ENCODE data around the gene DNAJC27.
"Not testable (repeated sequence)": the region's sequence is repeated elsewhere in the genome, so short reads cannot be mapped to it uniquely, and the experiment has no call there.

The DNAJC27 gene

DNA sequence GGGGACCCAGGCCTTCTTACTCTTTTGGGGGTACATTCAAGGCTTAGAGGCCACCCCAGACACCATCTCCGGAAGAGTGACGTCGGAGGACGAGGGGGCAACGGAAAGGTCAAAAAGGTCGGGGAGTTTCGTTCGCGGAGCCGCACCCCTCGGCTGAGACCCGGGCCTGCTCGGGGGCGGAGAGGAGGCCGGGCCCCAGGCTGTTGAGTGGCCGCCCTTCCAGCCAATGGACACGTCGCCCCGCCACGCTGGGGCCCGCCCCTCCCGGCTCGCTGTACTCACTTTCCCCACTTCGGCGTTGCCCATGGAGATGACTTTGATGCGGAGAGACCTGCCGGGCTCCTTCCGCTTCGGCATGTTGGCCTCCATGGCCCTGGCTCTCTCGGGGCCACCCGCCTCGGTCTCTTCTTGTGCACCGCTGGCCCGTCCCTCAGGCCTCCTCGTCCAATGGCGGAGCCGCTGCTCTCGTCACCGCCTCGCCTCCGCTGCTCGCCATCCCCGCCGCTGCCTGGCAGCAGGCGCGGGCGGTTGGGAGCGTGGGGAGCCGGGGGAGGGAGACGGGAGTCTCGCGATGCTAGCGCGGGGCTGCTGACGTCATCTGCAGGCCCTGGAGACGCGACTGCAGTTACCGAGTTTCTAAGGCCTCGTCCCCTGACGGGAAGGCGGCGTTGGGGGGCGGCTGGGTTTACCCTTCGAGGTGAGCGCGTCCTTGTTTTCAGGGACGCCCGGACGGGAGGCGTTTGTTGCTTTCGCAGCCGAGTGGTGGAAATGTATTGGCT is at the start of gene DNAJC27:
DNAJC27 (minus strand) TSS at position 420 of the 779 bp plus-strand sequence; CDS start at position 369, 51 bp downstream.
- DNase-seq (ENCODE audit: low spot score) = peak; percentile 99

DNA sequence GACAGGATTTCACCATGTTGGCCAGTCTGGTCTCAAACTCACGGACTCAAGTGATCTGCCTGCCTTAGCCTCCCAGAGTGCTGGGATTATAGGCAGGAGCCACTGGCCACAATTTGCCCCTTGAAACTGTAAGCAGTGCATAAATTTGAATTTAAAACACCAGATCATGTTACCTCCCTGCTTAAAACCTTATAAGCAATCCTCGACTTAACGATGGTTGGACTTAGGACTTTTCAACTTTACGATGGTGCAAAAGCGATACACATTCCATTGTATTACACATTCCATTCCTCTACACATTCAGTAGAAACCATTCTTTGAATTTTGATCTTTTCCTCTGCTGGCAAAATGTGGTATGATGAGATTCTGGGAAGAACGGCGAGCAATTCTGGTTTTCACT is 46.9 kb upstream of the DNAJC27 start:
- no peak for DNase-seq (ENCODE audit: low spot score)

- DNase-seq (ENCODE audit: low spot score) = no peak
Measured at GRCh38 chr2:25014631-25015030, 42.9 kb upstream of the DNAJC27 start.

- not testable (repeated sequence) for DNase-seq (ENCODE audit: low spot score)
Measured at GRCh38 chr2:25011342-25011741, 39.6 kb upstream of the DNAJC27 start.

DNA sequence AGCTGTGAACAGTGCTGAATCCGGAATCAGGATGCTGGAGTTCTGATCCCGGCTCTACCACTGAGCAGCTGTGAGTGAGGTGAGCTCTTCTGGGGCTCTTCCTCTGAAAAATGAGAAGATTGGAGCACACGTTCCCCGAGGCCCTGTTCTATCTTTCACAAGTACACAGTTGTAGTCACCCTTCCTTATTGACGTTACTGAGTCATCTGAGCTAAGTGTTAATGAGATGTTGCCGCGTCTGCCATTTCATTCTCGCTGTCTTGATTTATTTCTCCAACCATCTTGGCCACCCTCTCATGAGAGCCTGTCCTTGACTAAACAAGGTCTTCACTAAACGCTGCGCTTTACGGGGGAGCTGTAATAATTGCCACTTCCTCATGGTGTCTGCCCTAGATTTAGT is 38.2 kb upstream of the DNAJC27 start:
- no peak for DNase-seq (ENCODE audit: low spot score)

- no peak for DNase-seq (ENCODE audit: low spot score)
Measured at GRCh38 chr2:25002066-25002465, 30.3 kb upstream of the DNAJC27 start.

- no peak for DNase-seq (ENCODE audit: low spot score)
Measured at GRCh38 chr2:25001325-25001637, 29.5 kb upstream of the DNAJC27 start.

GRCh38 chr2:25000503-25001324 is 29.0 kb upstream of the DNAJC27 start:
- peak; percentile 65 for DNase-seq (ENCODE audit: low spot score)

GRCh38 chr2:25000036-25000435 is 28.3 kb upstream of the DNAJC27 start:
- DNase-seq (ENCODE audit: low spot score) = no peak

DNA sequence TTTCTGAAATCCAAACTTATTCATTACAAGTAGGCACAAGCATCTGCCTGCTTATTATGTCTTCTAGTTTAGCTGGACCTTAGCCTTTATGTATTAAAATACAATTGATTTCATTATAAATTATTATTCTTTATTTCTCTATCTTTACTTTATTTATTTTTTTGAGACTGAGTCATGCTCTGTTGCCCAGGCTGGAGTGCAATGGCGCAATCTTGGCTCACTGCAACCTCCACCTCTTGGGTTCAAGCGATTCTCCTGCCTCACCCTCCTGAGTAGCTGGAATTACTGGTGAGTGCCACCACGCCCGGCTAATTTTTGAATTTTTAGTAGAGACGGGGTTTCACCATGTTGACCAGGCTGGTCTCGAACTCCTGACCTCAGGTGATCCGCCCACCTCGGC is 27.3 kb upstream of the DNAJC27 start:
- DNase-seq (ENCODE audit: low spot score) = not testable (repeated sequence)

GRCh38 chr2:24994146-24994724 is 22.5 kb upstream of the DNAJC27 start:
- no peak for DNase-seq (ENCODE audit: low spot score)

DNA sequence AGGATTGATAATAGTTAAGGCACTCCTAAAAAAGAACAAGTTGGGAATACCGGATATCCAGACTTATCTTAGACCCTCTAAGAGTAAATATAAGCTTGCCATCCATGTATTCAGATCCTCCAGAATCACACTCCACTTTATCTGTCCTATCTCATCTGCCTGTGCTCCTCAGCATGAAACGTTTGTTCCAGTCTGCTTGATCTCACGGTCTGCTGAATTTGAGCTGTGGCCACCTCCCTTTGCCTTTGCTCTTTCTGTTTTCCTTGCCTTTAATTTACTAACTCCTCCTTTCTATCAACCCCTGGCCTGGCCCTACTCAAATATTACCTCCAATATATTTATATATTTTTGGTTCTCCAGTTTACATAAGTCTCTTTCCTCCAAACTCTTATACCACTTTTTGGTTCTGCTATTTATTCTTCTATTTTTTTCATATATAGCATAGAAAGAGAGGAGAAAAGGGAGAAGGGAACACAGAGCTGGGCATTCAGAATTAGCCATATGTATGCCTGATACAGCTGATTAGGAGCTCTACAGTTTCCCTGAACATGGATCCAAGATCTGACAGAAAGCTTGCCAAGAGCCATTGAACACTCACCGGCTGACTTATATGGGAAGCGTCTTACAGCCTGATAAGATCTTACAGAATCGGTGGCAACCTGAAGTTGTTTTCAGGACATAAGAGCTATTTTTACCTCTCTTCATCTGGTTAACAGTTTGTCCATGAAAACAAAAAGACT is 21.8 kb upstream of the DNAJC27 start:
- no peak for DNase-seq (ENCODE audit: low spot score)

GRCh38 chr2:24986372-24986771 is 14.6 kb upstream of the DNAJC27 start:
- no peak for DNase-seq (ENCODE audit: low spot score)

DNA sequence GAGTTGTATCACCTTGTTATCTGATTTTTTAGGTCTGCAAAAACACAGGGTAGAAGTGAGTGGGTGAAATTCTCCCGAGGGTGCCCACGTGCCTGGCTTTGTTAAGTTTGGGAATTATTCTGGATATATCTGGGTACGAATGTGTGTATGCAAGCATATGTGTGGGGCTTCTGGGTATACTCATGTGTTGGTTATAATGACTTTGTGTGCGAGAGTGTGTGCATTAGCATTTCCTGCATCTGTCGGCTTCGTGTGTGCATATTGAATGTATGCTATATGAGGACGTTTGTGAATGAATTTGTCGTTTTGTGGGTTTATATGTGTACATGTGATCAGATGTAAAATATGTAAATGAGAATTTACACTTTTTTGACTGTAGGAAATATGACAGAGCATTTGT is 13.8 kb upstream of the DNAJC27 start:
- no peak for DNase-seq (ENCODE audit: low spot score)

GRCh38 chr2:24984912-24985311 is 13.2 kb upstream of the DNAJC27 start:
- no peak for DNase-seq (ENCODE audit: low spot score)

GRCh38 chr2:24981411-24982136 is 9.8 kb upstream of the DNAJC27 start:
- no peak for DNase-seq (ENCODE audit: low spot score)

DNA sequence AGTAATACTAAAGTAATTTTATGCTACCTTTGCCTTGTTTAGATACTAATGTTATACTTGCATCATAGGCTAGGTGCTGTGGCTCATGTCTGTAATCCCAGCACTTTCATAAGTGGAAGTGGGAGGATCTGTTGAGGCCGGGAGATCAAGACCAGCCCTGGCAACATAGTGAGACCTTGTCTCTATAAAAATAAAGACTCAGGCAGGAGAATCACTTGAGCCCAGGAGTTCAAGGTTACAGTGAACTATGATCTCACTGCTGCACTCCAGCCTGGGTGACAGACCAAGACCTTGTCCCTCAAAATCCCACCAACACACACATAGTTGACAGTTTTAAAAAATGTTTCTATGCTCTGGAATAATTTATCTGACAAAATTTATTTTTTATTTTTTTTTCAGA is 6.9 kb upstream of the DNAJC27 start:
- DNase-seq (ENCODE audit: low spot score) = no peak

GRCh38 chr2:24977631-24978030 is 5.9 kb upstream of the DNAJC27 start:
- no peak for DNase-seq (ENCODE audit: low spot score)

DNA sequence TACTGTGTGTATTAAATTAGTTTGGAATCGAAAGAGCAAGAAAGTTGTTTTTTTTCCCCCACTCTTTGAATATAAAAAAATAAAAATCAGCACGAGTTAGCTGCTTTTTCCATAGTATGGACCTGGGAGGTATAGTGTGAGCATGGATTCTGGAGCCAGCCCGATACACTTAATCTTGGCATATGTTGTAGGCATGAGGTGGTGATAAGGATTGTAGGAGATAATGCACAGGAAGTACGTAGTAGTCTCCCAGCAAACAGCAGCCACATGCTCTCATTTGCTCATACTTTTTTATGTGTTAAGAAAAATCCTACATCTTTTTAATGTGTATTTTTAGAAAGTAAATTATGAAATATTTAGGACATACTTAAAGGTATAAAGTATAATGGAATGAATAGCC is 2.1 kb upstream of the DNAJC27 start:
- no peak for DNase-seq (ENCODE audit: low spot score)

GRCh38 chr2:24972315-24972961 is 683 bp upstream of the DNAJC27 start:
- DNase-seq (ENCODE audit: low spot score) = peak; percentile 38

- DNase-seq (ENCODE audit: low spot score) = no peak
Measured at GRCh38 chr2:24971286-24971535, 544 bp downstream of the DNAJC27 start.

Measured in GM03348 (cell line).